Ascending aorta (tissue), 2 donors: ENCODE data around the gene TMIGD2. TPM values are rescaled to one million over a fixed set of nuclear protein-coding genes. Genes with fewer than 3 reads are reported as not detected.

Source experiments
- DNase-seq, 2 donors: peaks; one replicate each; pipeline ENCODE4 v3.0.0-alpha.2; 2019; ENCODE audit warnings: low spot score in 2 of 2
- H3K27ac ChIP-seq, 2 donors: fragments of 200-600 bp; sonication (generic); one replicate each; pipeline ENCODE4 v1.5.1; 2016 to 2017; ENCODE audit warnings: mild to moderate bottlenecking in 1 of 2
- H3K27me3 ChIP-seq: fragments of 200-600 bp; sonication (generic); one replicate; pipeline ENCODE4 v1.5.1; 2017
- H3K36me3 ChIP-seq, 2 donors: fragments of 200-600 bp; sonication (generic); one replicate each; pipeline ENCODE4 v1.5.1; 2016
- H3K4me1 ChIP-seq, 2 donors: fragments of 200-600 bp; sonication (generic); one replicate each; pipeline ENCODE4 v1.5.1; 2016 to 2017; ENCODE audit warnings: mild to moderate bottlenecking in 1 of 2
- H3K4me3 ChIP-seq, 2 donors: fragments of 200-600 bp; sonication (generic); one replicate each; pipeline ENCODE4 v1.5.1; 2016 to 2017; ENCODE audit warnings: mild to moderate bottlenecking in 1 of 2
- H3K9me3 ChIP-seq, 2 donors: fragments of 200-600 bp; sonication (generic); one replicate each; pipeline ENCODE4 v1.5.1; 2016
- intact Hi-C: fragments of 100-400 bp; cut with DNase I; formaldehyde crosslinking; loops from one replicate; pipeline ENCODE4 v1.15.1; 2023
- total RNA-seq: library from RNA; depleted of rRNA; stranded (reverse); fragments of >200 nt; gene quantifications from one replicate; pipeline ENCODE4 v1.1.0, GENCODE V29; 2016
- TF ChIP-seq, protein P1 (sequence below), 3 experiments: fragments of 200-600 bp in 2 of 3; fragments of 450-650 bp in 1 of 3; sonication (generic) in 2 of 3; IDR thresholded peaks; one replicate each; pipeline ENCODE4 v1.5.1; 2016 to 2019; ENCODE audit warnings: antibody characterized with exemption in 3 of 3, mild to moderate bottlenecking in 1 of 3, moderate library complexity in 1 of 3

Gene TMIGD2
- total RNA-seq, 1 donor from 2014 or later: not detected

- intact Hi-C loops: loop anchor here (2.0 kb wide), 1 partner anchor 32 kb away; the partner anchor contains the start of gene FSD1
- Histone ChIP-seq H3K27me3 (no peaks in the 10 kb centered on the region), H3K4me3 (no peak overlapping the region), H3K27ac (no peak overlapping the region), H3K9me3 (no peaks in the 10 kb centered on the region), H3K36me3 (peaks cover 13 to 37% of the 10 kb centered on the region in 2 donors), H3K4me1 (no peaks in the 10 kb centered on the region)
- no peak for DNase-seq
- TF ChIP-seq, protein P1, sequence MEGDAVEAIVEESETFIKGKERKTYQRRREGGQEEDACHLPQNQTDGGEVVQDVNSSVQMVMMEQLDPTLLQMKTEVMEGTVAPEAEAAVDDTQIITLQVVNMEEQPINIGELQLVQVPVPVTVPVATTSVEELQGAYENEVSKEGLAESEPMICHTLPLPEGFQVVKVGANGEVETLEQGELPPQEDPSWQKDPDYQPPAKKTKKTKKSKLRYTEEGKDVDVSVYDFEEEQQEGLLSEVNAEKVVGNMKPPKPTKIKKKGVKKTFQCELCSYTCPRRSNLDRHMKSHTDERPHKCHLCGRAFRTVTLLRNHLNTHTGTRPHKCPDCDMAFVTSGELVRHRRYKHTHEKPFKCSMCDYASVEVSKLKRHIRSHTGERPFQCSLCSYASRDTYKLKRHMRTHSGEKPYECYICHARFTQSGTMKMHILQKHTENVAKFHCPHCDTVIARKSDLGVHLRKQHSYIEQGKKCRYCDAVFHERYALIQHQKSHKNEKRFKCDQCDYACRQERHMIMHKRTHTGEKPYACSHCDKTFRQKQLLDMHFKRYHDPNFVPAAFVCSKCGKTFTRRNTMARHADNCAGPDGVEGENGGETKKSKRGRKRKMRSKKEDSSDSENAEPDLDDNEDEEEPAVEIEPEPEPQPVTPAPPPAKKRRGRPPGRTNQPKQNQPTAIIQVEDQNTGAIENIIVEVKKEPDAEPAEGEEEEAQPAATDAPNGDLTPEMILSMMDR (IDR thresholded peaks at IDR 0.05): no peak
These were observed 29.3 kb downstream of the TMIGD2 start for GRCh38 chr19:4272894-4273293.

- no peaks in the 10 kb centered on the region for H3K4me1 ChIP-seq
- intact Hi-C loops: loop anchor here (2.0 to 5.0 kb wide), 2 partner anchors 83 to 132 kb away; partner anchors contain the start of gene SH3GL1
- no peak overlapping the region for H3K4me3 ChIP-seq
- no peaks in the 10 kb centered on the region for H3K27me3 ChIP-seq
- TF ChIP-seq, protein P1 (IDR thresholded peaks at IDR 0.05): no peak
- DNase-seq: no peak
- no peaks in the 10 kb centered on the region for H3K9me3 ChIP-seq
- no peak overlapping the region for H3K27ac ChIP-seq
- peaks cover 32 to 58% of the 10 kb centered on the region in 2 donors for H3K36me3 ChIP-seq
These were observed 33.3 kb downstream of the TMIGD2 start for GRCh38 chr19:4268816-4269430.

GRCh38 chr19:4267901-4268815 lies 34.0 kb downstream of the TMIGD2 start:
- H3K36me3 ChIP-seq: peaks cover 36 to 61% of the 10 kb centered on the region in 2 donors
- TF ChIP-seq, protein P1 (IDR thresholded peaks at IDR 0.05): no peak

GRCh38 chr19:4267101-4267900 lies 34.9 kb downstream of the TMIGD2 start:
- no peaks in the 10 kb centered on the region for H3K4me1 ChIP-seq
- no peak overlapping the region for H3K27ac ChIP-seq
- TF ChIP-seq, protein P1 (IDR thresholded peaks at IDR 0.05): peak; percentile 77 to 91 (median 79)
- peaks cover 43 to 69% of the 10 kb centered on the region in 2 donors for H3K36me3 ChIP-seq
- intact Hi-C loops: loop anchor here (5.0 kb wide), 1 partner anchor 85 kb away; no protein-coding TSS in a partner anchor
- no peaks in the 10 kb centered on the region for H3K27me3 ChIP-seq
- H3K9me3 ChIP-seq: no peaks in the 10 kb centered on the region
- no peak overlapping the region for H3K4me3 ChIP-seq
- peak in 1 of 2 donors; percentile 69 for DNase-seq

More at GRCh38 chr19:4267901-4268815, 34.0 kb downstream of the TMIGD2 start:
- Histone ChIP-seq H3K27me3 (no peaks in the 10 kb centered on the region), H3K4me1 (no peaks in the 10 kb centered on the region), H3K27ac (no peak overlapping the region), H3K9me3 (no peaks in the 10 kb centered on the region), H3K4me3 (no peak overlapping the region)
- intact Hi-C loops: loop anchor here (2.0 to 5.0 kb wide), 2 partner anchors 84 to 133 kb away; partner anchors contain the start of gene SH3GL1
- no peak for DNase-seq
